ENCODE measurements around the gene LMNTD1. TPM values are rescaled to one million over a fixed set of nuclear protein-coding genes. Genes with fewer than 3 reads are reported as not detected.
A peak's percentile ranks its signal among the peaks of the same experiment; 100 is the strongest.
"Not testable (repeated sequence)": the region's sequence is repeated elsewhere in the genome, so short reads cannot be mapped to it uniquely, and the experiment has no call there.

The LMNTD1 gene, protein sequence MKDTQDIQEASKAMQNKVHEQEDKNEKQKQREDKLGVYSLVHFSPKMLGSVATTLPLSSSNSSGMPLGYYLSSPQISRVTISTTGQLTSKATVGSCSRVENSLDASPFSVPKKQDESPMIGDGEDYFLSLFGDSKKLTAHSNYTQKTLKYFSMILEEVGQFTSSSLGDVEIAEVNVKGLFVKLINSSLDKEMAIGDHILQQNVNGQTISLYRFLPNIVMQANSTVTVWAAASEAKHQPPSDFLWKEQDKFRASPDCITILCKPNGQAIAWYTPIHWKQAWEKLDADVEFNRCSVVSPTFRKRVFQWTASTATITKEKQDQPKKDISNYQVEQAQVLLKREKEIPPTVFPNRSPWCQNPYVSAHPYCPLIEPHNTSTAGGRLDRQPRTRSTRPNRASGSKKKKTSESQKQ
- total RNA-seq (2022) (not detected in 2 replicates), Bru-seq, nascent RNA (percentile 1 among the genes with signal in this experiment), BruChase-seq, experiment 1, labeled RNA remaining after a 6-hour chase (percentile 5 among the genes with signal in this experiment), BruChase-seq, experiment 2, labeled RNA remaining after a 2-hour chase (percentile 0 among the genes with signal in this experiment)
- long read RNA-seq: 0 reads

DNA sequence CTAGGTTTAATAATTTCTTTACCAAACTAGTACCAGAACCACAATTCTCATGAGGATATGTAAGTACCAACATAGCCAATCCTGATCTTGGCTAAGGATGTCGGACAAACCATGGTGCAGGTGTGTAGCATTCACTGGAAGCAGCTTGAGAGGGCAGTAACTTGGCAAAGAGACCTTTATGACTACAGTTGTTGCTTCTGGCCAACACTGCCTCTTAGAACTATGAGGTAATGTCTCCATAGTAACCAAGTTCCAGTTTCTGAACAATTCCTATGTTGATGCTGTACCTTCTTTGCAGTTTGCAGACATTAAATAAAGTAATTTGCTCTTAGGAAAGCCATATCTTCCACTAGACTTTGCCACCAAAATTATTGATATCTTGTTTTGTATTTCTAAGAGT is at the start of gene LMNTD1:
LMNTD1 (minus strand) TSS at position 186 of the 400 bp plus-strand sequence. CDS start 324 bp downstream, outside the sequence.
- no peak within 1 kb of the TSS for H3K27ac Mint-ChIP-seq (ENCODE audit: unreplicated experiment)
- CTCF ChIA-PET: no interaction called here
- no peaks in the 10 kb centered on the region for H3K9me3 Mint-ChIP-seq (ENCODE audit: low read depth, unreplicated experiment)
- no peak within 1 kb of the TSS for H3K4me3 Mint-ChIP-seq (ENCODE audit: low read depth, unreplicated experiment)
- no peak for DNase-seq
- H3K36me3 Mint-ChIP-seq (ENCODE audit: insufficient read depth, unreplicated experiment): no peaks in the 10 kb centered on the region
- intact Hi-C loops (cut with micrococcal nuclease; ENCODE audit: unreplicated experiment): no loop called here
- no peaks in the 10 kb centered on the region for H3K4me1 Mint-ChIP-seq (ENCODE audit: low read depth, unreplicated experiment)
- BruUV-seq (replicated peaks): no TSS peak
- TF ChIP-seq, protein P1, sequence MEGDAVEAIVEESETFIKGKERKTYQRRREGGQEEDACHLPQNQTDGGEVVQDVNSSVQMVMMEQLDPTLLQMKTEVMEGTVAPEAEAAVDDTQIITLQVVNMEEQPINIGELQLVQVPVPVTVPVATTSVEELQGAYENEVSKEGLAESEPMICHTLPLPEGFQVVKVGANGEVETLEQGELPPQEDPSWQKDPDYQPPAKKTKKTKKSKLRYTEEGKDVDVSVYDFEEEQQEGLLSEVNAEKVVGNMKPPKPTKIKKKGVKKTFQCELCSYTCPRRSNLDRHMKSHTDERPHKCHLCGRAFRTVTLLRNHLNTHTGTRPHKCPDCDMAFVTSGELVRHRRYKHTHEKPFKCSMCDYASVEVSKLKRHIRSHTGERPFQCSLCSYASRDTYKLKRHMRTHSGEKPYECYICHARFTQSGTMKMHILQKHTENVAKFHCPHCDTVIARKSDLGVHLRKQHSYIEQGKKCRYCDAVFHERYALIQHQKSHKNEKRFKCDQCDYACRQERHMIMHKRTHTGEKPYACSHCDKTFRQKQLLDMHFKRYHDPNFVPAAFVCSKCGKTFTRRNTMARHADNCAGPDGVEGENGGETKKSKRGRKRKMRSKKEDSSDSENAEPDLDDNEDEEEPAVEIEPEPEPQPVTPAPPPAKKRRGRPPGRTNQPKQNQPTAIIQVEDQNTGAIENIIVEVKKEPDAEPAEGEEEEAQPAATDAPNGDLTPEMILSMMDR (IDR thresholded peaks at IDR 0.05; ENCODE audit: unreplicated experiment): no peak
- no peaks in the 10 kb centered on the region for H3K27me3 Mint-ChIP-seq (ENCODE audit: unreplicated experiment)

DNA sequence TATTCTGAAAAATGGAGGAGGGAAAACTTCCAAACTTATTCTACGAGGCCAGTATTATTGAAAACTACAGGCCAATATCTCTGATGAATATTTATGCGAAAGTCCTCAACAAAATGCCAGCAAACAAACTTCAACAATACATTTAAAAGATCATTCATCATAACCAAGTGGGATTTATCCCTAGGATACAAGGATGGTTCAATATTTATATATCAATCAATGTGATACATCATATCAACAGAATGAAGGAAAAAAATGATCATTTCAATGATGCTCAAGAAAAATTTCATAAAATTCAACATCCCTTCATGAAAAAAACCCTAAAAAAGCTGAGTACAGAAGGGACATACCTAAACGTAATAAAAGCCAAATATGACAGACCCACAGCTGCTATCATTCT is 45.9 kb upstream of the LMNTD1 start:
- intact Hi-C loops (cut with micrococcal nuclease; ENCODE audit: unreplicated experiment): no loop called here
- Mint-ChIP-seq H3K27me3 (ENCODE audit: unreplicated experiment) (no peaks in the 10 kb centered on the region), H3K4me3 (ENCODE audit: low read depth, unreplicated experiment) (no peak overlapping the region), H3K4me1 (ENCODE audit: low read depth, unreplicated experiment) (no peaks in the 10 kb centered on the region), H3K36me3 (ENCODE audit: insufficient read depth, unreplicated experiment) (no peaks in the 10 kb centered on the region), H3K27ac (ENCODE audit: unreplicated experiment) (no peak overlapping the region), H3K9me3 (ENCODE audit: low read depth, unreplicated experiment) (peaks cover 3% of the 10 kb centered on the region)
- TF ChIP-seq, protein P1 (IDR thresholded peaks at IDR 0.05; ENCODE audit: unreplicated experiment): no peak
- DNase-seq: no peak
- CTCF ChIA-PET: no interaction called here
- no TSS peak for BruUV-seq (replicated peaks)

DNA sequence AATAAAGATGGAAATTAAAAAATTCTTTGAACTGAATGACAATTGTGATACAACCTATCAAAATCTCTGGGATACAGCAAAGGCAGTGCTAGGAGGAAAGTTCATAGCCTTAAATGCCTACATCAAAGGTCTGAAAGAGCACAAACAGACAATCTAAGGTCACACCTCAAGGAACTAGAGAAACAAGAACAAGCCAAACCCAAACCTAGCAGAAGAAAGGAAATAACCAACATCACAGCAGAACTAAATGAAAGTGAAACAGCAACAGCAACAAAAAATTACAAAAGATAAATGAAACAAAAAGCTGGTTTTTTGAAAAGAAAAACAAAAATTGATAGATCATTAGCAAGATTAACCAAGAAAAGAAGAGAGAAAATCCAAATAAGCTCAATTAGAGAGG is 42.4 kb upstream of the LMNTD1 start:
- CTCF ChIA-PET; DNase-seq; H3K9me3 Mint-ChIP-seq (ENCODE audit: low read depth, unreplicated experiment); H3K4me3 Mint-ChIP-seq (ENCODE audit: low read depth, unreplicated experiment); H3K36me3 Mint-ChIP-seq (ENCODE audit: insufficient read depth, unreplicated experiment); H3K4me1 Mint-ChIP-seq (ENCODE audit: low read depth, unreplicated experiment); intact Hi-C loops (cut with micrococcal nuclease; ENCODE audit: unreplicated experiment); H3K27me3 Mint-ChIP-seq (ENCODE audit: unreplicated experiment); BruUV-seq (replicated peaks); H3K27ac Mint-ChIP-seq (ENCODE audit: unreplicated experiment): not testable (repeated sequence)

DNA sequence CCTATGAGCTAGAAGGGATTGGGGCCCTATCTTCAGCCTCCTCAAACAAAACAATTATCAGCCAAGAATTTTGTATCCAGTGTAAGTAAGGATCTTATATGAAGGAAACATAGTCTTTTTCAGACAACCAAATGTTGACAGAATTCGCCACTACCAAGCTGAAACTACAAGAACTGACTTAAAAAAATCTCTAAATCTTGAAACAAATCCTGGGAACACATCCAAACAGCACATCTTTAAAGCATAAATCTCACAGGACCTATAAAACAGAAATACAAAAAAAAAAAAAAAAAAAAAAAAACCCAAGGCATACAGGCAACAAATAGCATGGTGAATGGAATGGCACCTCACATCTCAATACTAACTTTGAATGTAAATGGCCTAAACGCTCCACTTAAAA is 41.3 kb upstream of the LMNTD1 start:
- no TSS peak for BruUV-seq (replicated peaks)
- intact Hi-C loops (cut with micrococcal nuclease; ENCODE audit: unreplicated experiment): no loop called here
- DNase-seq: no peak
- Mint-ChIP-seq H3K4me3 (ENCODE audit: low read depth, unreplicated experiment) (no peak overlapping the region), H3K4me1 (ENCODE audit: low read depth, unreplicated experiment) (no peaks in the 10 kb centered on the region), H3K9me3 (ENCODE audit: low read depth, unreplicated experiment) (peaks cover 3% of the 10 kb centered on the region), H3K27me3 (ENCODE audit: unreplicated experiment) (no peaks in the 10 kb centered on the region), H3K36me3 (ENCODE audit: insufficient read depth, unreplicated experiment) (no peaks in the 10 kb centered on the region), H3K27ac (ENCODE audit: unreplicated experiment) (no peak overlapping the region)
- CTCF ChIA-PET: no interaction called here
- TF ChIP-seq, protein P1 (IDR thresholded peaks at IDR 0.05; ENCODE audit: unreplicated experiment): no peak
